ENCODE data around the gene NAALADL1.

Gene NAALADL1

DNA sequence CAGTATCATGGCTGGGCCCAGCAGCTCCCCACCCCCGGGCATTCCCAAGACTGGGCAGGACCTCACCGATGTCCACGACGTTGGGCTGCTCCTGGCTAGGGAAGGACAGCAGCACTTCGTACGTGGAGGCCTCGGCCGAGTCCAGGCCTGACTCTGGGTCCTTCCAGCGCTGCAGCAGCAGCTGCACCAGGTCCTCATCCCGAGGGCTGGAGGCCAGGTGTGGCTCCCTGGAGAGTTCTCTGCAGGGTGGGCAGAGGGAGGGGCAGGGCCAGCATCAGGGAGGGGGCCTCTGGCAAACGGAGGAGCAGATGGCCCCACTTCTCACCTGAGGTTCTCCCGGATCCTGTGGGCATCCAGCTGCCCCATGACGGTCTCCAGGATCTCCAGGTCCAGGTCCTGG lies 341 bp downstream of the NAALADL1 start:
- Histone ChIP-seq H3K4me2 (ENCODE audit: low read length) (no peak overlapping the region), H3K9me3 (ENCODE audit: control insufficient read depth, insufficient read depth, low read length) (no peaks in the 10 kb centered on the region), H3K27me3 (ENCODE audit: control insufficient read depth, low read length) (no peaks in the 10 kb centered on the region; the same call in 1 of the 2 replicates), H3K9me2 (replicated peaks; ENCODE audit: control insufficient read depth, low read length) (no peaks in the 10 kb centered on the region), H4K20me1 (ENCODE audit: control insufficient read depth, insufficient read depth, low read depth, low read length) (no peaks in the 10 kb centered on the region), H3K4me1 (ENCODE audit: control insufficient read depth, low read length) (peaks cover 36% of the 10 kb centered on the region), H3K79me2 (ENCODE audit: control insufficient read depth, low read length) (no peaks in the 10 kb centered on the region), H3K27ac (ENCODE audit: low read depth, low read length) (no peak overlapping the region), H3F3A (ENCODE audit: control insufficient read depth, insufficient read depth) (no peaks in the 10 kb centered on the region), H3K36me3 (ENCODE audit: control insufficient read depth, low read length) (no peaks in the 10 kb centered on the region), H3K4me3 (ENCODE audit: low read length) (no peak overlapping the region)
- no peak for TF ChIP-seq EZH2phosphoT487 (IDR thresholded peaks at IDR 0.05; ENCODE audit: borderline replicate concordance, low read length)
- TF ChIP-seq, protein P1, sequence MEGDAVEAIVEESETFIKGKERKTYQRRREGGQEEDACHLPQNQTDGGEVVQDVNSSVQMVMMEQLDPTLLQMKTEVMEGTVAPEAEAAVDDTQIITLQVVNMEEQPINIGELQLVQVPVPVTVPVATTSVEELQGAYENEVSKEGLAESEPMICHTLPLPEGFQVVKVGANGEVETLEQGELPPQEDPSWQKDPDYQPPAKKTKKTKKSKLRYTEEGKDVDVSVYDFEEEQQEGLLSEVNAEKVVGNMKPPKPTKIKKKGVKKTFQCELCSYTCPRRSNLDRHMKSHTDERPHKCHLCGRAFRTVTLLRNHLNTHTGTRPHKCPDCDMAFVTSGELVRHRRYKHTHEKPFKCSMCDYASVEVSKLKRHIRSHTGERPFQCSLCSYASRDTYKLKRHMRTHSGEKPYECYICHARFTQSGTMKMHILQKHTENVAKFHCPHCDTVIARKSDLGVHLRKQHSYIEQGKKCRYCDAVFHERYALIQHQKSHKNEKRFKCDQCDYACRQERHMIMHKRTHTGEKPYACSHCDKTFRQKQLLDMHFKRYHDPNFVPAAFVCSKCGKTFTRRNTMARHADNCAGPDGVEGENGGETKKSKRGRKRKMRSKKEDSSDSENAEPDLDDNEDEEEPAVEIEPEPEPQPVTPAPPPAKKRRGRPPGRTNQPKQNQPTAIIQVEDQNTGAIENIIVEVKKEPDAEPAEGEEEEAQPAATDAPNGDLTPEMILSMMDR (IDR thresholded peaks at IDR 0.05; ENCODE audit: low read depth, low read length, poor library complexity, severe bottlenecking), result no peak

DNA sequence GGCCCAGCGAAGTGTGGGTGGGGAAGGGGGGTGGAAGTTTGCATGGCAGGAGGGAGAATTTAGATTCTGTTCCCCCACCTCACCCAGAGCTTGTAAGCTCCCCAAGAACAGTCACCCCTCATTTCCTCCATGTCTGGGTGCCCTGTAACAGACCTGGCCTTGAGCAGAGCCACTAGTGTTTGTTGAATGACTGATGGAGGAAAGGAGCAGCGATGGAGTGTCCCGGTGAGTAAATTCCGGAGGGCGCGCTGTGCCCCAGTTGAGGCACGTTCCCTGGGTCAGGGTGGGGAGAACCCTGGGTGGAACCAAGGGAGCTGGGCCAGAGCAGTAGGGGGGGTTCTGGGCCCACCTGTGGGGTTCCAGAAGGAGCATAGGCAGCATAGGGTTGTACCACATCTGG lies 827 bp downstream of the NAALADL1 start:
- no peaks in the 10 kb centered on the region; the same call in 1 of the 2 replicates for H3K27me3 ChIP-seq (ENCODE audit: control insufficient read depth, low read length)
- TF ChIP-seq, protein P1 (IDR thresholded peaks at IDR 0.05; ENCODE audit: low read depth, low read length, poor library complexity, severe bottlenecking), result no peak
- TF ChIP-seq EZH2phosphoT487 (IDR thresholded peaks at IDR 0.05; ENCODE audit: borderline replicate concordance, low read length), result no peak
- H3F3A ChIP-seq (ENCODE audit: control insufficient read depth, insufficient read depth), result no peaks in the 10 kb centered on the region
- H3K4me3 ChIP-seq (ENCODE audit: low read length), result no peak overlapping the region
- no peaks in the 10 kb centered on the region for H3K9me2 ChIP-seq (replicated peaks; ENCODE audit: control insufficient read depth, low read length)
- H3K4me1 ChIP-seq (ENCODE audit: control insufficient read depth, low read length), result peaks cover 36% of the 10 kb centered on the region
- no peaks in the 10 kb centered on the region for H3K79me2 ChIP-seq (ENCODE audit: control insufficient read depth, low read length)
- H3K27ac ChIP-seq (ENCODE audit: low read depth, low read length), result no peak overlapping the region
- no peaks in the 10 kb centered on the region for H3K9me3 ChIP-seq (ENCODE audit: control insufficient read depth, insufficient read depth, low read length)
- H3K4me2 ChIP-seq (ENCODE audit: low read length), result no peak overlapping the region
- no peaks in the 10 kb centered on the region for H3K36me3 ChIP-seq (ENCODE audit: control insufficient read depth, low read length)
- H4K20me1 ChIP-seq (ENCODE audit: control insufficient read depth, insufficient read depth, low read depth, low read length), result no peaks in the 10 kb centered on the region

DNA sequence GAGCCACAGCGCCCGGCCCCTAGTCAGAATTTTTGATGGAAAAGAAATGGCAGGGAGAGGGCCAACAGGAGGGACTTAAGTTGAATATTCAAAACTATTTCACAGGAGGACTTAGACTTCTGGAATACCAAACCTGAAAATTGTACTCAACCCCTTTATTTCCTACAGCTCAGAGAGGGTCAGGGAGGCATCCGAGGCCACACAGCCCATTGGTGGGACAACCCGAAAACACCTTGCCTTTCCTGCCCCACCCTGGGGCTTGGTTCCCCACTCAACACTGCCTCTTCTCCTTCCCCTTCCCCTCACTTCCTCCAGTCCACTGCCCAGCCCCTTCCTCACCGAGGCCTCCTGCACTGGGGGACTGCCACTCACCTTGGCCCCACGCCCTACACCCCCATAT lies 1.4 kb downstream of the NAALADL1 start:
- Histone ChIP-seq H3K9me3 (ENCODE audit: control insufficient read depth, insufficient read depth, low read length) (no peaks in the 10 kb centered on the region), H3K4me1 (ENCODE audit: control insufficient read depth, low read length) (peaks cover 36% of the 10 kb centered on the region), H3K79me2 (ENCODE audit: control insufficient read depth, low read length) (no peaks in the 10 kb centered on the region), H3K4me2 (ENCODE audit: low read length) (no peak overlapping the region), H4K20me1 (ENCODE audit: control insufficient read depth, insufficient read depth, low read depth, low read length) (no peaks in the 10 kb centered on the region), H3K27ac (ENCODE audit: low read depth, low read length) (no peak overlapping the region), H3K27me3 (ENCODE audit: control insufficient read depth, low read length) (no peaks in the 10 kb centered on the region; the same call in 1 of the 2 replicates), H3K4me3 (ENCODE audit: low read length) (no peak overlapping the region), H3K9me2 (replicated peaks; ENCODE audit: control insufficient read depth, low read length) (no peaks in the 10 kb centered on the region), H3K36me3 (ENCODE audit: control insufficient read depth, low read length) (no peaks in the 10 kb centered on the region), H3F3A (ENCODE audit: control insufficient read depth, insufficient read depth) (no peaks in the 10 kb centered on the region)
- no peak for TF ChIP-seq EZH2phosphoT487 (IDR thresholded peaks at IDR 0.05; ENCODE audit: borderline replicate concordance, low read length)

DNA sequence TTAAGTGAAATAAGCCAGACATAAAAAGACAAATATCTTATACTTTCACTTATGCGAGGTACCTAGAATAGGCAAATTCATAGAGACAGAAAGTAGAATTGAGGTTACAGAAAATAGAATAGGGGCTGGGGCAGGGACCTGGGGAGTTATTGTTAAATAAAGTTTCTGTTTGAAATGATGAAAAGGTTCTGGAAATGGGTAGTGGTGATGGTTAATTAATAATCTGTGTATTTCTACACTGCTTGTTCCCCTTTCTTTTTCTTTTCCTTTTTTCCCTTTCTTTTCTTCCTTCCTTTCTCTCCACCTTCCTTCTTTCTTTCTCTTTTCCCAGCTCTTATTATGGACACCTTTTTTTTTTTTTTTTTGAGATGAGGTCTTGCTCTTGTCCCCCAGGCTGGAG lies 2.8 kb downstream of the NAALADL1 start:
- Histone ChIP-seq H3K9me3 (ENCODE audit: control insufficient read depth, insufficient read depth, low read length) (no peaks in the 10 kb centered on the region), H3K36me3 (ENCODE audit: control insufficient read depth, low read length) (no peaks in the 10 kb centered on the region), H3K27me3 (ENCODE audit: control insufficient read depth, low read length) (no peaks in the 10 kb centered on the region; the same call in 1 of the 2 replicates), H3K79me2 (ENCODE audit: control insufficient read depth, low read length) (no peaks in the 10 kb centered on the region), H3F3A (ENCODE audit: control insufficient read depth, insufficient read depth) (no peaks in the 10 kb centered on the region), H3K9me2 (replicated peaks; ENCODE audit: control insufficient read depth, low read length) (no peaks in the 10 kb centered on the region), H3K4me1 (ENCODE audit: control insufficient read depth, low read length) (peaks cover 30% of the 10 kb centered on the region), H4K20me1 (ENCODE audit: control insufficient read depth, insufficient read depth, low read depth, low read length) (no peaks in the 10 kb centered on the region), H3K4me2 (ENCODE audit: low read length) (no peak overlapping the region), H3K4me3 (ENCODE audit: low read length) (no peak overlapping the region), H3K27ac (ENCODE audit: low read depth, low read length) (no peak overlapping the region)
- no peak for TF ChIP-seq EZH2phosphoT487 (IDR thresholded peaks at IDR 0.05; ENCODE audit: borderline replicate concordance, low read length)
- TF ChIP-seq, protein P1 (IDR thresholded peaks at IDR 0.05; ENCODE audit: low read depth, low read length, poor library complexity, severe bottlenecking), result no peak
